ENCODE measurements around the gene RPL22.

The RPL22 gene

GRCh38 chr1:6241107-6241886 lies 41.9 kb upstream of the RPL22 start:
- no peaks in the 10 kb centered on the region for H3K36me3 ChIP-seq

GRCh38 chr1:6239950-6240768 lies 40.8 kb upstream of the RPL22 start:
- Histone ChIP-seq H3K4me3 (ENCODE audit: low read depth in 1 of 2, low read length in 1 of 2) (no peak overlapping the region), H3K4me1 (ENCODE audit: control insufficient read depth in 1 of 2, insufficient read depth in 1 of 2, low read depth in 1 of 2, low read length in 1 of 2) (peaks cover 2 to 6% of the 10 kb centered on the region in 2 experiments), H3K27me3 (peaks cover 87% of the 10 kb centered on the region), H3K36me3 (no peaks in the 10 kb centered on the region), H3K27ac (no peak overlapping the region), H3K9me3 (no peaks in the 10 kb centered on the region)
- TF ChIP-seq CTCF (IDR thresholded peaks at IDR 0.05): no peak

More at GRCh38 chr1:6241107-6241886, 41.9 kb upstream of the RPL22 start:
- no peak overlapping the region for H3K4me3 ChIP-seq (ENCODE audit: low read depth in 1 of 2, low read length in 1 of 2)
- no peak for TF ChIP-seq CTCF (IDR thresholded peaks at IDR 0.05)
- no peaks in the 10 kb centered on the region for H3K9me3 ChIP-seq
- no peak overlapping the region for H3K27ac ChIP-seq
- peaks cover under 1 to 10% of the 10 kb centered on the region in 2 experiments for H3K4me1 ChIP-seq (ENCODE audit: control insufficient read depth in 1 of 2, insufficient read depth in 1 of 2, low read depth in 1 of 2, low read length in 1 of 2)
- H3K27me3 ChIP-seq: peaks cover 98% of the 10 kb centered on the region

- H3K27ac ChIP-seq: no peak overlapping the region
- H3K9me3 ChIP-seq: no peaks in the 10 kb centered on the region
- no peak overlapping the region for H3K4me3 ChIP-seq (ENCODE audit: low read depth in 1 of 2, low read length in 1 of 2)
- no peaks in the 10 kb centered on the region for H3K36me3 ChIP-seq
- H3K4me1 ChIP-seq (ENCODE audit: control insufficient read depth in 1 of 2, insufficient read depth in 1 of 2, low read depth in 1 of 2, low read length in 1 of 2): peaks cover 8 to 13% of the 10 kb centered on the region in 2 experiments
- TF ChIP-seq CTCF (IDR thresholded peaks at IDR 0.05): no peak
- H3K27me3 ChIP-seq: peaks cover 79% of the 10 kb centered on the region
Observed at GRCh38 chr1:6239213-6239752, 39.9 kb upstream of the RPL22 start.

- peaks cover 8 to 13% of the 10 kb centered on the region in 2 experiments for H3K4me1 ChIP-seq (ENCODE audit: control insufficient read depth in 1 of 2, insufficient read depth in 1 of 2, low read depth in 1 of 2, low read length in 1 of 2)
- H3K27ac ChIP-seq: no peak overlapping the region
- H3K9me3 ChIP-seq: no peaks in the 10 kb centered on the region
- peaks cover 10% of the 10 kb centered on the region for H3K36me3 ChIP-seq
- no peak for TF ChIP-seq CTCF (IDR thresholded peaks at IDR 0.05)
- peaks cover 57% of the 10 kb centered on the region for H3K27me3 ChIP-seq
- no peak overlapping the region for H3K4me3 ChIP-seq (ENCODE audit: low read depth in 1 of 2, low read length in 1 of 2)
Observed at GRCh38 chr1:6237093-6237492, 37.7 kb upstream of the RPL22 start.

GRCh38 chr1:6235296-6235677 lies 35.9 kb upstream of the RPL22 start:
- no peak for TF ChIP-seq CTCF (IDR thresholded peaks at IDR 0.05)
- H3K9me3 ChIP-seq: no peaks in the 10 kb centered on the region
- H3K27me3 ChIP-seq: peaks cover 39% of the 10 kb centered on the region
- H3K4me1 ChIP-seq (ENCODE audit: control insufficient read depth in 1 of 2, insufficient read depth in 1 of 2, low read depth in 1 of 2, low read length in 1 of 2): peaks cover 8 to 13% of the 10 kb centered on the region in 2 experiments
- peaks cover 14% of the 10 kb centered on the region for H3K36me3 ChIP-seq
- peak overlapping the region; percentile 58 to 67 for H3K4me3 ChIP-seq (ENCODE audit: low read depth in 1 of 2, low read length in 1 of 2)
- peak overlapping the region; percentile 18 for H3K27ac ChIP-seq
